Stimulated activated CD8-positive, alpha-beta memory T cell treated with anti-CD3 and anti-CD28 coated beads, Interleukin-7, amount 100 ng/mL, for 1 hour (primary cell): ENCODE measurements around the gene PPAT.
"Not testable (repeated sequence)": the region's sequence is repeated elsewhere in the genome, so short reads cannot be mapped to it uniquely, and the experiment has no call there.

ENCODE experiments used
- DNase-seq, 2 donors: peaks; one replicate each; pipeline ENCODE4 v3.0.0-alpha.2; 2020; ENCODE audit warnings: low read depth in 2 of 2

Gene PPAT

DNA sequence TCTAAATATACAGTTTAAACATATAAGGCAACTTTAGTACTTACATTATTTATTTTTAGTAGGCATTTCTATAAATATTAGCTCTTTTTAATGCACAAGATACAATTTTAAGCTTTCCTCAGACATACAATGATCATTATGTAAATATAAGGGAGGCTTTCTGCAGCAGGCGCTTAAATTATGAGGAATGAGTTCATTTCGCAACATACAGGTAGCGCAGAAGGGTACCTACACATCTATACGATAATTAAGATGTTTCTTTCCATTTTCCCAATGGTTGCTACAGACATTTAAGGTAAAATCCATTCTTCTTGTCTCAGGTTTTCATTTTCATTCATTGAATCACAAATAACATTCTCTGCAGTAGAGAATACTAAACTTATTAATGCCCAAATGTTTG, 49.3 kb downstream of the PPAT start:
- no peak for DNase-seq

DNA sequence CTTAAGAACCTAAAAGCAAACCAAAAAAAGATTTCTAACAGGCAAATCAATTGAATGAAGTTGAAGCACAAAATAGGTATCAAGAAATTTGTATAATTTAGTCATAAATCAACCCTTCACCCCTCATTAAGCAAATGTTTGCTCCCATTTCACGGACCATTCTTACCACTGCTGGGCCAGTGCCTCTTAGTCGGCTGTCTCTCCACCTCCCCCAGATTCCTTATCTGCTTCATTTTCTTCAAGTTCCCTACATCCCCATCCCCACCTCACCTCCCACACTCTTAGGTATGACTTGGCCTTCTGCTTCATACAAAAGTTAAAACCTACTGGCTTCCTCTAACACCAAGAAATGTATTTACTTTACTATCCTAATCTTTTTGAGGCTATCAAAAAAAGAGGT, 60.0 kb downstream of the PPAT start:
- DNase-seq = no peak

DNA sequence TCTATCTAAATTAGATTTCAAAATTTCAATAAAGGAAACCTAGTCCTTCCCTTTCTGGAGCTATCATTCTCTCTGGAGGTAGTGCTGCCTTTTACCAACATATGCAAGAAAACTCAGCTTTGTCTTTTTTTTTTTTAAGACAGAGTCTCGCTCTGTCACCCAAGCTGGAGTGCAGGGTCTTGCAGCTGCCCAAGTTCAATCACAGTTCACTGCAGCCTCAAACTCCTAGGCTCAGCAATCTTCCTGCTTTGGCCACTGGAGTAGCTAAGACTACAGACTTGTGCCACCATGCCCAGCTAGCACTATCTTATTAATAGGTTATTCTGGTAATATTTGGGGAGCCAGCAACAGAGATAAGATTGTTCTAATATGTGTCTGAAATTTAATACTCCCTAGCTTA, 60.5 kb downstream of the PPAT start:
- DNase-seq = no peak

DNA sequence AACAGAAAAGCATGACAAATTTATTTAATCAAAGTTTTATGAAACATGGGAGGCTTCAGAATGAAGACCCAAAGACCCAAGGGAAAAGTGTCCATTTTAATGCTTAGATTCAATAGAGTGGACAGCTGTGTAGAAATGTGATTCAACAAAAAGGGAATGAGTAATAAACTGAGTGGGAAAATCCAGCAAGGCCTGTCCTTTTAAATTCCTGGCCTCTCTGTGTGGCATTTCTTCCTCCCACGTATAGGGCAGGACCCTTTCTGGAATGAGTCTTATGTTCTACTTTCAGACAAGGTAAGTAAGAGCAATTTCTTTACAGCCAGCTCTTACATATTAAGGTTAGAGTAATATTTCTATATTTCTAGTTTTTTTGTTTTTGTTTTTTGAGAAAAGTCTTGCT, 62.6 kb downstream of the PPAT start:
- no peak for DNase-seq

DNA sequence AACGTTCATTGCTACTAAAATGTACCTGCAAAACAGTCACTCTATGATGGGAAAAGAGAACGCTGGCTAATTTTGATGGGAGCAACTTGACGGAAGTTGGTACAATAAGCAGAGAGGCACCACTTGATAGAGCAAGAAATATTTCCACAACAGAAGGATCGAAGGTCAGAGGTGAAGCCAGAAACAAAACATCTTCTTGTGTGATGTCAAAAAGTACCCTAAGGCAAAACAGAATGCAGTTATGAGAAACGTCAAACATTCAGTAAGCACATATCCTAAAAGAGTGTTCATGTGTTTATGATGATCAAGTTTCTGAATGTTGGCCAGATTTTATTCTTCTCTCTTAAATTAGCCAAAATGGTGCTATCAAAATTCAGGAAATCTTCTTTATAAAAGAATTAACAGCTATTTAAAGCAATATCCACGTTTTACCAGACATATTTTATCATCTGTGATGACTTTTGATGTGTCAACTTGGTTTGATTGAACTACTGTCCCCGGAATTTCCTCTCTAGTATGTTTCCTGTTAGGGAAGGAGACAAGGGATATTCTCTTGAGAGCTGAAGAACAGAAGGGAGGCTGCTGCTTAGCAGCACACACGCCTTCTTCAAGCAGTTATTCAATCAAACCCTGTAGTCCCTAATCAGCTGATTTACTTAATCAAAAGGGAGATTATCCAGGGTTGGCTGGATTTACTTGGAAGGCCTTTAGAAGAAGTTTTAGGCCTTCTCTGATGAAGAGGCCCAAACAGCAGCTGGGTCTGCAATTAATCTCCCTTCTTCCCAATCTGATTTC, 63.8 kb downstream of the PPAT start:
- DNase-seq = no peak

DNA sequence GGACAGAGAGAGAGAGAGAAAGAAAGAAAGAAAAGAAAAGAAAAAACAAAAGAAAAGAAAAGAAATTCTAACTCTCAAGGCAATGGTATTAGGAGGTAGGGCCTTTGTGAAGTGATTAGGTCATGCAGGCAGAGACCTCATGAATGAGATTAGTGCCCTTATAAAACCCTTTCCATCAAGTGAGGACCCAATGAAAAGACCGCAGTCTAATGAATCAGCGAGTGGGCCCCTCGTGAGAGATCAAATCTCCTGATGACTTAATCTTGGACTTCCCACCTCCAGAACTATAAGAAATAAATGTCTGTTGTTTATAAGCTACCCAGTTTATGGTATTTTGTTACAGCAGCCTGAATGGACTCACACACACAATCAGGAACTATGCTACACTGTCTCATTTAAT, 65.0 kb downstream of the PPAT start:
- no peak for DNase-seq

DNA sequence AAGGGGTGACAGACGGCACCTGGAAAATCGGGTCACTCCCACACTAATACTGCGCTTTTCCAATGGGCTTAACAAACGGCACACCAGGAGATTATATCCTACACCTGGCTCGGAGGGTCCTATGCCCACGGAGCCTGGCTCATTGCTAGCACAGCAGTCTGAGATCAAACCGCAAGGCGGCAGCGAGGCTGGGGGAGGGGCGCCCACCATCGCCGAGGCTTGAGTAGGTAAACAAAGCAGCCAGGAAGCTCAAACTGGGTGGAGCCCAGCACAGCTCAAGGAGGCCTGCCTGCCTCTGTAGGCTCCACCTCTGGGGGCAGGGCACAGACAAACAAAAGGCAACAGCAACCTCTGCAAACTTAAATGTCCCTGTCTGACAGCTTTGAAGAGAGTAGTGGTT, 72.4 kb downstream of the PPAT start:
- not testable (repeated sequence) for DNase-seq

DNA sequence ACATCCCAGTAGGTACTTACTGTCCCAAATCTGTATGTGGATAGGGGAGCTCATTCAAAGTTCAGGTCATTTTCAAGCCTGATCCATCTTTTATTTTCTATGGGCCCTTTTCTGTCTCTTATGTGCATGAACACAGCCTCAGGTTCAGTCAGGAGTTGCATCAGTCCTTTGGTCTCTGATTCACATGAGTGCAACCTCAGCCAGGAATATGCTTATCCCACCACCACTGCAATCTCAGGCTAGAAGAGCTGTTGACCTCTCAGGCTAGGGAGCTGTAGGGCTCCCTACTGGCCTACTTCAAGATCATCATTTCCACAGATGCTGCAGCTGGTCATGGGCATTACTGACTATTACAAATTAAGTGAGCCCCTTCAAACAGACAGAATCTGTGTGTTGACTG, 75.3 kb downstream of the PPAT start:
- no peak for DNase-seq

DNA sequence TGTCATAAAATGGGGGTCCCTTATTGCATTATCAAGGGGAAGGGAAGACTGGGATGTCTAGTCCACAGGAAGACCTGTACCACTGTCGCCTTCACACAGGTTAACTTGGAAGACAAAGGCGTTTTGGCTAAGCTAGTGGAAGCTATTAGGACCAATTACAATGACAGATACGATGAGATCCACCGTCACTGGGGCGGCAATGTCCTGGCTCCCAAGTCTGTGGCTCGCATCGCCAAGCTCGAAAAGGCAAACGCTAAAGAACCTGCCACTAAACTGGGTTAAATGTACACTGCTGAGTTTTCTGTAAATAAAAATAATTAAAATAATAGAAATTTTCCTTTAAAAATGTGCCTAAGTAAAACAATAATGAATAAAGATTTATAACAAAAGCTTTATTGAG, 78.8 kb downstream of the PPAT start:
- no peak for DNase-seq

DNA sequence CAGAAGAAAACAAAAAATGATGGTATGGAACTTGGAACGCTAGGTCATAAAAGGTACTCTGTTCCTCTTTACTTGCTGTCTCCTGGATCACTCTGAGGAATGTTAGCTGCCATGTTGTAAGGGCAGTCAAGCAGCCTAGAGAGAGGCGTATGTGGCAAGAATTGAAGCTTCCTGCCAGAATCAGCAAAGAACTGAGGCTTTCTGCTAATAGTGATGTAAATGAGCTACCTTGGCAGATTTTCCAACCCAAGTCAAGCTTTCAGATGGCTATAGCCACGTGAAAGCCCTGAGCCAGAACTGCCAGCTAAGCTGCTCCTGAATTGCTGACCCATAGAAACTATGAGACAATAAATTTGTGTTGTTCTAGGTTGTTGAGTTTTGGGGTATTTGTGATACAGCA, 86.8 kb downstream of the PPAT start:
- no peak for DNase-seq

DNA sequence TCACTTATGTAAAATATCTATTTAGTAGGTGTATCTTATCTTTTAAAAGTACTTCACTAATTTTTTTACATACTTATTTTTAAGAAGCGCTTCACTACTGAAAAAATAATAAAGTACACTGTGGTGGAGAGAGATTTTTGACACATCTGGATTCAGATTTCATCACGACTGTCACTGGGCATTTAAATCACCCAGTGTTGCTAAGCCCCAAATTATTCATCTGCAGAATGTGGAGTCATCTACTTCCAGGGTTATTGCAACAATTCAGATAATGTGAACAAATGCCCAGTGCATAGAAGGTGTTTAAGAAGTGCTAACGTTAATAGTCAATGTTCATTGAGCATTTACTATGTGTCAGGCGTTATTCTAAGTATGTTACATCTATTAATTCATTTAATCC, 90.0 kb downstream of the PPAT start:
- DNase-seq = no peak
